T-helper 1 cell (primary cell): ENCODE measurements around the gene AIG1.
"Not testable (repeated sequence)": the region's sequence is repeated elsewhere in the genome, so short reads cannot be mapped to it uniquely, and the experiment has no call there.

Experiments used
- DNase-seq, 5 donors: peaks; one replicate each; pipeline ENCODE4 v3.0.0-alpha.2; 2012 to 2020

AIG1 gene

DNA sequence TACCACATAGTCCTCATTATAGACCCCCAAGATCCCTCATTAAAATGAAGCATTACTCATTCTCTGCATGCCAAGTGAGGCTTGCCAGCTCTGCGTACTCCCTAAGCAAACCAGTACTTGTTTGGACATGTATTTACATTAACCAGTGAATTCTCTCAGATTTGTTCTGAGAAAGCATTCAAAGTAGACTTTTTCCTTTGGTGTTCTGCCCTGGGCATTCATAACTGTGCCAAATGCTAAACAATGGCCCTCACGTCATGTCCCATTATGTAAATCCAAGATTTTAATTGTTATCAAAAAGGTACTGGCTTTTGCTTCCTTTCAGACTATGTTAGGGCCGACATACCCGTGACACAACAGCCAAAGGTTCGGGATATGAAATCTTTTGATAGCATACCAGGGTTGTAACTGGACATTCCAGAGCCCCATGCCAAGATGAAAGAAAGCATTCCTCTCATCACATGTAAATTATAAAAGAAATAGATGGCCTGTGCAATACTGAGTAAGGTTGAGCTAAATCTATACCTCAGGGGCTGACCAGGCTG lies 225.6 kb downstream of the AIG1 start:
- DNase-seq = no peak

DNA sequence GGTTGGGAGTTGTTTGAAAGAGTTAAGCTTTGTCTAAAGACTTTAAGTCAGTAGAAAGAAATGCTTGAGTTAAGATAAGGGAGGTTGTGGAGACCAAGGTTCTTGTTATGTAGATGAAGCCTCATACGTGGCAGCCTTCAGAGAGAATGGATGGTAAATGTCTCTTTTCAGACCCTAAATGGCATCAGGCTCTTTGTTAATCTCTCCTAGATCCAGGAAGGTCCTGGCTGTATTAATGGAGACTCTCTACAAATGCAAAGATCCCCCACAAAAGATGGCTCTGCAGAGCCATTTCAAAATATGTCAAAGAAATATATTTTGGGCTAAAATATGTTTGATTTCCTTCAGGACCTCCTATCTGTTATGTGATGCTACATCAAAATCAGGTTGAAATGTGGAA lies 228.2 kb downstream of the AIG1 start:
- DNase-seq = no peak

DNA sequence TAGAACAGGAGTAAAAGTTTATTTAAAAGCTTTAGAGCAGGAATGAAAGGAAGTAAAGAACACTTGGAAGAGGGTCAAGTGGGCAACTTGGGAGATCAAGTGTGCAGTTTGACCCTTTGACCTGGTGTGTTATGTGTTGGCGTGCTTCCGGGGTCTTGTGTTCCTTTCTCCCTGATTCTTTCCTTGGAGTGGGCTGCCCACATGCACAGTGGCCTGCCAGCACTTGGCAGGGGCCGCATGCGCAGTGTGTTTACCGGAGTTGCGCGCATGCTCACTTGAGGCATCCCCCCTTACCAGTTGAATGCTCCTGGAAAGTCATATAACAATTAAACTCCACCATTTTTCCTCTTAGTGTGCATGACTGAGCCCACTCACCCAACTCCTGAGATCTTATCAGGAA lies 229.5 kb downstream of the AIG1 start:
- DNase-seq = no peak

DNA sequence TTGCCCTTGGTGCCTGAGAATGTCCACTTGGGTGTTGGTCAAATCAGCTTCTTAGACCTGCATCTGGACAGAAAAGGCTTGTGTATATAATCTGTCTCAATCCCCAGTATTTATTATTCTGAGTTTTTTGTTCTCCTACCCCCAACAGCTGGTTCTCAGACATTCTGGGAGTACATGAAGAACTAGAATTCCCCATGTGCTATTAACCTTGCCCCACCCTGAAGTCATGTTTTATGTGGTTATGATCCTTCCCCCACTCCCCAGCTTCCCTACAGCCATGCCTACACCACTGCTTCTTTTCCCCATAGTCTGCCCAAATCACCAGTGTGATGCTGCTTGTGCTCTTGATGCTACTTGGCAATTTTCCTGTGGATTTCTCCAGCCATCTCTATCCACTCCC lies 232.8 kb downstream of the AIG1 start:
- DNase-seq = no peak

DNA sequence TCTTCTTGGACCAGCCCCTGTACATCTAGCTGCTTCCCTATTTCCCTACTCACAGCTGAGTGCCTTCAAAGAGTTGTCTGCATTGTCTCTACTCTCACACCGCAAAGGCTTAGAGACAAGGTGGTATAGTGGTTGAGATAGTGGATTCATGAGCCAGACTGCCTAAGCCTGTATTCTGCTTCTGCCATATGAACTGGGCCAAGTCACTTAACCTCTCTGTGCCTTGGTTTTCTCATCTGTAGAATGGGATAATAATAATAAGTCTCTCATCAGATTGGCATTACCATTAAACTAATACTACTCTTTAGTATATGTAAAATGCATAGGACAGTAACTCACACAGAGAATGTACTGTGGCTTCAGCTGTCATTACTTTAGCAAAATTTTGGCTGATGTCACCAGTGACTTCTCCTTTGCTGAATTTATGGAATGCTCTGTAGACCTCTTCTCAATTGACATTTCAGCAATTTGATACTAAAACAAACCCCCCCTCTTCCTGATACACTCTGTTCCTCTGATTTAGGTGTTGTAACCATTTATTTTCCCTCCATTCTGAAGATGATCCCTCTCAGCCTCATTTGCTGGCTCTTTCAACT lies 233.7 kb downstream of the AIG1 start:
- no peak for DNase-seq

DNA sequence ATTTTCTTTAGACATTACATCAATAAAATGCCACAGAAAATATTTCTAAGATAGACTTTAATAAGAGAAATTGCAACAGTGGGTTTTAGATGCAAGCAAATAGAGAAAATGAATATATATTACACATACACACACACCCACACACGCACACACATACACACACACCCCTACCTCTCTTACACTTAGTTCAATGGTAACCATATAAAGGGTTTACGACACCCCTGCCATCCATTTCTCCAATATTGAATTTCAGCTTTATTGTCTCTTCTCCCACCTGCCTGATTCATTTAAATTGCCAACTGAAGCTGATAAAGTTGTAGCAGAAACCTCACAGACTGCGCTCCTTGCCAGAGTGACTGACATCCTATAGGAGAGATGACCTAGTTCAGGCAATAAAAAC lies 235.2 kb downstream of the AIG1 start:
- DNase-seq = no peak

DNA sequence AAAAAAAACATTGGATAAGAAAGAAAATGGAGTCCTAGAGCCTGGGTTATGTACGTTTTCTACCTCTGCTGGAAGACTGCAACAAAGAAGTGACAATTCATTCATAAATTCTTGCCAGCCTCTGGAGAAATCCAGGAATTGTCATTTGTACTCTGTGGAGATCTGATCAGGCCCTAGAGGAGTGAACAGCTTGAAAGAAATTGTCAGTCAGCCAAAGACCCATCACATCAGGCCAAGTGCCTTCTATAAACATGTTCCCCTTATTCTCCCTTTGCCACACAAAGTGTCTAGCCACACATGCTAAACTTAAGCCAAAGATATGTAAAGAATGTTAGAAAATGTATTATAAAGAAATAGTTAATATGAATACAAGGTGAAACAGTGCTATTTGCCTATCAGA lies 237.4 kb downstream of the AIG1 start:
- no peak for DNase-seq

DNA sequence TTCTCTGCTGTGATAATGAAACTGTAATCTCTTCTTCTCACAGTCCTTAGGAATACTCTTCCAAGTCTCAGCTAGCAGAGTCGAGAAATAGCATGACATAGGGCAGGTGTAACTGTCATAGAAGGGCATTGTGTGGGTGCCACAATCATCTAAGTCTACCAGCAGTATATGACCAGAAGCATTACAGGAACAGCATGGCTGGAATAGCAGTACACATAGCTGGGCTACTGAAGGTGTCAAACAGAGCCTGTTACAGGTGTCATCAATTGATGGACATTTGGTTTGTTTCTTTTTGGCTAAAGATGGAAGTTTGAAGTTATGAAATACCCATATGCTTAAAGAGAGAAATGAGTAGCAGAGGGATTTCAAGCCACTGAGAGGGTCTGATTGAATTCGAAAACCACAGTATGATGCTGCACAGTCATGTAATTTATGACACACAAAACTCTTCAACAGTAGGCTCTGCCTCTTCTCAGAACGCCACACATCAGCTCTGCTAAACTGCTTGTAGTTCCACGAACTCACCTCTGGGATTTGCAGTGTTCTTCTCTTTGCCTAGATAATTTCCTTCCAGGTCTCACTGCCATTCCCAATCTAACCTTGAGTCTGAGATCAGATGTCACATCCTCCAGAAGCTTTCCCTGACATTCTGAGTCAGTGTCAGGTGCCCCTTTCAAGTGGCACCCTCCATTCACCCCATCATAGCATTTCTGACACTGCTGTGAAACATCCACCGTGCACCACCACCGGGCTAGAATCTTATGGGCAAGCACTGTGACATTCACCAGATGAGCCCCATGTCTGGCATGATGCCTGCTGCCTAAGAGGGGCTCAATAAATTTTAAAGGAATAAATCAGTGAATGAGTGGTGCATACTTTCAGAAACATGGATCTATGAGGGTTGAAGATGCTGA lies 238.8 kb downstream of the AIG1 start:
- DNase-seq = peak in 1 of 5 donors; percentile 47

DNA sequence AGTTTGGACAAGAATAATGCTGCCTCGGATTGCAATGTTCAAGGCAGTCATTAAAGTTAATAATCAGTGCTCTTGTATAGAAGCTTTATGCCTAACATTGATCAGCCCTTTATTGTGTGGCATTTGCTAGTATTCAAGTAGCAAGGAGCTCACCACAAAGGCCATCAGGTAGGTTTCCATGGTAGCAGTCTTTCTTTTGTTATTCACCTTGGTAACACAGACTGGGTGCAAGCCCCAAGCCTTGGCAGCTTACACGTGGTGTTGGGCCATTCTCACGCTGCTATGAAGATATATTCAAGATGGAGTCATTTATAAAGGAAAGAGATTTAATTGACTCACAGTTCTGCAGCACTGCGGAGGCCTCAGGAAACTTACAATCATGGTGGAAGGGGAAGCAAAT lies 240.5 kb downstream of the AIG1 start:
- no peak for DNase-seq

DNA sequence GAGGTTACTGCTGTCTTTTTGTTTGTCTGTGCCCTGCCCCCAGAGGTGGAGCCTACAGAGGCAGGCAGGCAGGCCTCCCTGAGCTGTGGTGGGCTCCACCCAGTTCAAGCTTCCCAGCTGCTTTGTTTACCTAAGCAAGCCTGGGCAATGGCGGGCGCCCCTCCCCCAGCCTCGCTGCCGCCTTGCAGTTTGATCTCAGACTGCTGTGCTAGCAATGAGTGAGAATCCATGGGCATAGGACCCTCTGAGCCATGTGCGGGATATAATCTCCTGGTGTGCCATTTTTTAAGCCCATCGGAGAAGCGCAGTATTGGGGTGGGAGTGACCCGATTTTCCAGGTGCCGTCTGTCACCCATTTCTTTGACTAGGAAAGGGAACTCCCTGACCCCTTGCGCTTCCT lies 247.1 kb downstream of the AIG1 start:
- not testable (repeated sequence) for DNase-seq

DNA sequence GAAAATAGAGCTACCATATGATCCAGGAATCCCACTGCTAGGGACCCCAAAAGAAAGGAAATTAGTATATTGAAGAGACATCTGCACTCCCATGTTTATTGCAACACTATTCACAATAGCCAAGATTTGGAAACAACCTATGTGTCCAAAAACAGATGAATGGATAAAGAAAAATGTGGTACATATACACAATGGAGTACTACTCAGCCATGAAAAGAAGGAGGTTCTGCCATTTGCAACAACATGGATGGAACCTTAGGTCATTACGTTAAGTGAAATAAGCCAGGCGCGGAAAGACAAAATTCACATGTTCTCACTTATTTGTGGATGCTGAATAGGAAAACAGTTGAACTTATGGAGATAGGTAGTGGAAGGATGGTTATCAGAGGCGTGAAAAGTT lies 252.5 kb downstream of the AIG1 start:
- no peak for DNase-seq

DNA sequence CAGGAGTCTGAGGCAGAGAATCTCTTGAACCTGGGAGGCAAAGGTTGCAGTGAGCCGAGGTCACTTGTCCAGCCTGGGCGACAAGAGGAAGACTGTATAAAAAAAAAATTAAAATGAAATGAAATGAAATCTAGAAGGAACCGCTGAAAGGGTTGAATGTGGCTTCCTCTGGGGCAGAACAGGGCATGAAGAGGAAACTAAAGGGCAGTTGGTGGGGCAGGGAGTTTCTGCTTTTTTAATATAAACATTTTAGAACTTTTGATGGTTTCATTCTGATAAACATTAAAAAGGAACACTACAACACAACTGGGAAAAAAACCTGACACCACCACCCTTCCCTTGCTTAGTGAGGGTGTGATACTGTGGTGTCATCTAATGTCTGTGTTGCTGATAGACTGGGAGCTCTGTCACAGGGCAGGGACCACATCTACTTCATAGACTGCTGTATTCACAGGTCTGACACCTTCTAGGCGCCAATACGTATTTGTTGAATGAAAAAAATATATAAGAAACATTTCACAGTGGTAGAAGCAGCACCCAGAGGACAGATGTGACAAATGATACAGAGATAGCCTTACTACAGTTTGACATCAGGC lies 260.9 kb downstream of the AIG1 start:
- DNase-seq = no peak

DNA sequence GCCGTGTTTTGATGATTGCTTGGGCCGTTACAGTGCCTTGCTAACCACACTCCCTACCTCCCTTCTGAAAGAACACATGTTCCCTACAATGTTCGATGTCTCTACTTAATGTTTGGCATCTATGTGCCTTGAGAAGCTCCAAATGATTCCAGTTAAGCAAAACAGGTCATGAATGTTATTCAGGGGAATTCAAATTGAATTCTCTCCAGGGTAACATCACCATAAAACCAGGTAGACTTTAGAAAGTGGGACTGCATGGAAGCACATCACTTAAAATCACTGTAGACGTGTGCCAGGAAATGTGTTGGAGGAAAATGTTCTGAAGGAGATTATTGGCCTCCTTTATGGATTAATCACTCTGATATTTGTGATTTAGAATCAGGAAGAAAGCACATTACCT lies 261.7 kb downstream of the AIG1 start:
- DNase-seq = no peak

DNA sequence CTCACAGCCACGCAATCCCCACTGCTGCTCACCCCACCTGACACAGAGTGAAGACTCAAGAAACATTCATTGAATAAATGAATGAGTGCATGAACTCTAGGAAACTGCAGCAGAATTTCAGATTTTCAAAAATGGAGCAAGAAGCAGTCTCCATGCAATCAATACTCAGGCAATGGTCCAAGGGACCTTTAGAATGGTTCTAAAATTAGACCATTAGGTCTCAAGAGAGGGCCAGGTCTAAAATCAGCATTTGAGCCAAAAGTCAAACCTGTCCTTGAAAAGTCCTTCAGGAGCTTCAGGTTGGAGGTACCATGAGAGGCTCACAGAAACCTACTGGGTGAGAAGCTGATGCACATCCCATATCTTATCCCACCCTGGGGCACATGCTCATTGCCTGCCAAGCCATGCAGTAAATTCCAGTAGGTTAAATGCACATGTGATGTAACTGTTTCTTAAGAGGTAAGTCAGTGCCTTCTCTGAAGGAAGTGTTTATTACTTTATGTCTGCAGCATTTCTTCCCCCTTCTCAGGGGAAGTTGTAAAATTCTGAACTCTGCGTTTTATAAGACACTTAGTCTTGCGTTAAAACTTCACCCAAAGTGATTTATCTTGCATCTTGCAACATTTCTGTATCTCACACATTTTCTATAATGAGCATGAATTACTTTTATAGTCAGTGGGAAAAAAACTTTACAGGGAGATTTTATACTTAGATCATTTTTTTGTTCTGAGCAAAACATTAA lies 263.2 kb downstream of the AIG1 start:
- no peak for DNase-seq

DNA sequence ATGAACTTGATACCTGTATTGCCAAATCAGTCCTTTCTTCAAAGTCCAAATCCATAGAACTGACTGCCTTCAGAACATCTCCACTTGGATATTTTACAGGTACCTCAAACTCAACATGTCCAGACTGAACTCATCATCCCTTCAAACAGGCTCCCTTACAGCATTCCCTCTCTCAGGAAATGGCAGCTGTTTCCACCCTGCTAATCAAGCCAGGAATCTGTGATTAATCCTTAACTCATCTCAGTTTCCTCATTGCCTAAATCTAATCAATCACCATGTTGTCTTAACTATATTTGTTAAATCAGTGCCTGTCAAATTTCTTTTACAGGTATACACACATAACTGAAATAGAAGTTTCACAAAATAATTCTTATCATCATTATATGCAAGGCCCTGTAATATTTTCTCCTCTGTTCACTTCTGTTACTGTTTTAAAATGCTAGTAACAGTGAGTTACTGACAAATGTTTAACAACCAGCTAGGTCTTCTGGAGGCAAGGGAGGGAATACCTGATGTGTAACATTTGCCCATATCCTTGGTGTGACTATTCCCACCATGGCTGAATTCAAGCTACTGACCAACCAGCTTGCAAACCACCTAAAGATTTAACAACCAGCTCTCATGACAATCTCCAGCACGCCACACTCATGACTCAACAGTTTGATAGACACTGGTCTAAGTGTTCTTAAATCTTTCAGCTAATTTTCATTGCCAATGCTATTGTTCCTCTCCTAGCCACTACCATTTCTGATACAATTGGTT lies 264.9 kb downstream of the AIG1 start:
- DNase-seq = no peak

DNA sequence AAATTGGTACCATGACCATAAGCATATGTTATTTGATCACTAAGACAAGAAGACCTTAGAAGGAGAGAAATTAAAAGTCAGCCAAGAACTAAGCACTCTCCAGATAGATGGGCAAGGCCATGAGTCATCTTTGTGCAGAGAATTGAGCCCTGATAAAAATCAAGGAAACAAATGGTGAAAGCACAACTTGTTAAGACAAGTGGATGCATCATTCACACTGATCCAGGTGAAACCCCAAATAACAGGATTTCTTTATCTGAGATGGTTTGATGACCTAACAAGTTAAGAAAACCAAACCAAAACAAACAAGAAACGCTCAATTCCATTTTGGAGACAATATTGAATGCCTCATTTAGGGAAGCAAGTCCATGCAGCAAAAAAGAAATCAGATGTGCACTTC lies 268.2 kb downstream of the AIG1 start:
- no peak for DNase-seq

DNA sequence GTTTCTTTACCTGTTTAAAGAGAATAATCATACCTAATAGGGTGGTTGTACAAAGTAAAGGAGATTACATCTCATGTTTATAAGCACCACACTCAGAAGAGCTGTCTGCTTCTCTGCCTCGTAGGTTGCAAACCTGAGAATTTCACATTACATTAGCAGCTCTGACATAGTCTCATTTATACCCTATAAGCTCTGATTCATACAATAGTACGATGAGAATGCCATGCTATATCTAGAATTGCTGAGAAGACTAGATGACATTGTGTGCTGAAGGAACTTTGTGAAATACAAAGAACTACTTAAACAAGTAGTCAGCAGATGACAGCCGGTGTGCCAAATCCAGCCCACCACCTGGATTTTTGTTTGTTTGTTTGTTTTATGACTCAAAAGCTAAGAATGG lies 268.6 kb downstream of the AIG1 start:
- no peak for DNase-seq

DNA sequence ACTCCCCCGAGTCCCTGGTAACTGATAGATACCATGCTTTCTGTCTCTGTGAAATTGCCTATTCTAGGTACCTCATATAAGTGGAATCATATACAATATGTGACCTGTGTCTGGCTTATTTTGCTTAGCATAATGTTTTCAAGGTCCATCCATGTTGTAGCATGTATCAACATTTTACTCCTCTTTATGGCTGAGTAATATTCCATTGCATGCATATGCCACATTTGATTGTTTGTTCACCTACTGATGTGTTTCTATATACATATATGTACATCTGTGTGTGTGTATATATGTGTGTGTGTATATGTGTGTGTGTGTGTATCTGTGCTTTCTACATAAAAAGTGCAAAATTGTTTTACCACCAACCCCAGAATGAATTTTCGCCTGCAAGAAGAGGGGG lies 270.7 kb downstream of the AIG1 start:
- no peak for DNase-seq

DNA sequence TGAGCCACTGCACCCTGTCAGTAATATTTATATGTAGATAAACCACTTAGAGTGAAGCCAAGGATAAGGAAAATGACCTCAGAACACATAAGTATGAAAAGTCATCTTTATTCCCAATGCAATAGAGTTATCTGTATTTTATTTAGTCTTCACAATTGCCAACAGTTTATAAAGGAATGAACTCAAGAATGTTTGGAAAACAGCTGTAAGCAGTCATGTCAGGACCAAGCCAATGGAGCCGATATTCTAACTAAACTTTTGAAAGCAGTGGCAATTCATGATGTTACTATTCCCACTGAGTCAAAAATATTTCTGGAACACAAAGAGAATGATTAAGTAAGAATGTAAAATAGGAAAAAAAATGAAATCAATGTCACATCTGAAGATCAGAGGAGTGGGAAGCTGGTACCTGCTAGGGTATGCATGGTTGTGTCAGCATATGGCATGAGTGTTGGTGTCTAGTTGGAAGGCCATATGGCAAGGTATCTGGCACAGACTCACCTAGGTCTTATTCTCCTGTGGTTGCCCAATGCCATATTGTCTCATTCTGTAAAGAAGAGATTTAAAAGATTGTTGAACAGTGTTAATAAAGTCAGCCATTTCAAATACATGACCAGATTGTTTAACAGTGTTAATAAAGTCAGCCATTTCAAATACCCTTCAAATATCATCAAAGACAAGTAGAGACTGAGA lies 271.6 kb downstream of the AIG1 start:
- no peak for DNase-seq

DNA sequence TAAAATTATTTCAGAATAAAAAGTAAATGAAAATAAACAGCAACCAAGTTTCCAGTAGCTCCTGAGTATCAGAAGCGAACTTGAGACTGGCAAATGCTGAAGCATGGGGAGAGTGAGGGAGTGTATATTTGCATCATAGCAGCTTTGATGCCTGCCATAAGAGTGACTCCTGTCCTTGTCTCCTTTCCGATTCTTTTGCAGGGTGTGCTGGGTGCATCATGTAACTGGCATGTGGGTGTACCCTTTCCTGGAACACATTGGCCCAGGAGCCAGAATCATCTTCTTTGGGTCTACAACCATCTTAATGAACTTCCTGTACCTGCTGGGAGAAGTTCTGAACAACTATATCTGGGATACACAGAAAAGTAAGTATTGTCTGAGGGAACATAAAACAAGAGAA lies 272.4 kb downstream of the AIG1 start:
- no peak for DNase-seq

DNA sequence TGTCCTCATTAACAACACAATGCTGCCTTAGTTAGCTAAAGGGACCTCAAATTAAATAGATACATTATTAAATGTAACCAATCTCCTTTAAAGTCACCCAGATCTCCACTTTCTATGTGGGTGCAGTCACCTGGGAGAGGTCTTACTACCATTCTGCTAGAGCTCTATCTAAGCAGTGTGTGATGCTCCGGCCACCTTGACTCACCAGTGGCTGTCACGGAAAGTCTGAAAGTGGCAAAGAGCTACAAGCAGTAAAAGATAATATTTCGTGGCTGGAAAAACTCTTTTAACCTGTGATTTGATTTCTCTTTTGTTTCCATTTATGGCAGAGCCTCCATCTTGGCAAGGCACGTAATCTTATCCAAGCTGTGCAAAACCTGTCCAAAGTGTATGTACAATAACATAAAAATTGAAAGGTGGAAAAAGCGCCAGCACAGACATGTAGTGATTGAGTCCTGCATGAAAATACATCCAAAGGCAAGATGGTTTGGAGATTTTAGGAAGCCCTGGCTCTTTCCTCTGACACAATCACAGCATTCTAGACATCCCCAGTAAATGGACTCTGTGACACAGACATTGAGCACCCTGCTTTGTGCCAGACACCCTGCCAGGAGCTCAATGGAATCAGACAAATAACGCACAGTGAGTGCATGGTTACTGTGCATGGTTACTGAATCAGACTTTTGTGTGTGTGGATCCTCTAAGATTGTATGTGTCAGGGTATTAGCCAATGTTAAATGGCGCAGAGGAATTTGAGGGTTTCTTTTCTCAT lies 273.2 kb downstream of the AIG1 start:
- DNase-seq = no peak
